SH-SY5Y (cell line): ENCODE measurements around the gene ZBTB1.

Source experiments
- GATA2 ChIP-seq: IDR thresholded peaks from 2 replicates; pipeline ENCODE4 v1.6.1; 2011; ENCODE audit warnings: mild to moderate bottlenecking, low read depth, low read length
- GATA3 ChIP-seq: IDR thresholded peaks from 2 replicates; pipeline ENCODE4 v1.6.1; 2011; ENCODE audit warnings: low read depth, mild to moderate bottlenecking, low read length, moderate library complexity

The ZBTB1 gene

DNA sequence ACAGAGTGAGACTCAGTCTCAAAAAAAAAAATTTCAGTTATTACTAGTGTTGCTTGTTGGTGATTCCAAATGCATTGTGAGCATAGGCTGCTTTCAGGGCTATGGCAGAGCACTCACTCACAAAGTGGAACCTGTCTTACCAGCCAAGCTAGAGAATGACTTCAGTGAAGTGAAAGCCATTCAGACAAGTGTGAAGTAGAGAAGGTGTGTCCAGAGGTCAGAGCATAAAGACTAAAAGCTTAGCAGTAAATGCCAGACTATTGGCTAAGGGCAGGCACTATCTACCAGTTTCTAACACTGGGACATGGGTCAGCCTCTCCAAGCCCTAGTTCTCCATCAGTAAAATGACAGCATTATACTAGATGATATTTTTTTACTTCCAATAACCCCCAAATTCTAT lies 57.9 kb downstream of the ZBTB1 start:
- TF ChIP-seq GATA2 (no peak), GATA3 (no peak)

DNA sequence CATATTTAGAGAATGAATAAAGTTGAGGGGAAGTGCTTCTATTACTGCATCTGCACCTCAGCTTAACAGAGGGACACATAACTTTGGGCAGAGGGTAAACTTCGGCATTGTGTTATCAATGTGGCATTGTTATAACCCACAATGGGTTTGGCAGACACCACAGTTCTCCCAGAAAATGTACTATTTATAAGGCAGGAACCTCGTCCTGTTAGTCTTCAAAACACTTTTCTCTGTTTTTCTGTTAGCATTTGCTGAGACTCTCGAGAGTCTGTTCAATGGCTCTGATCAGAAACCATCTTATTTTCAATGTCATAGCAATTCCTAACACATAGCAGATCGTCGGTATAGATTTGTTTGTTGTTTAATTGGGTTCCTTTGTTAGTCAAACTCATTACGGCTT lies 59.1 kb downstream of the ZBTB1 start:
- TF ChIP-seq GATA2 (no peak), GATA3 (no peak)

DNA sequence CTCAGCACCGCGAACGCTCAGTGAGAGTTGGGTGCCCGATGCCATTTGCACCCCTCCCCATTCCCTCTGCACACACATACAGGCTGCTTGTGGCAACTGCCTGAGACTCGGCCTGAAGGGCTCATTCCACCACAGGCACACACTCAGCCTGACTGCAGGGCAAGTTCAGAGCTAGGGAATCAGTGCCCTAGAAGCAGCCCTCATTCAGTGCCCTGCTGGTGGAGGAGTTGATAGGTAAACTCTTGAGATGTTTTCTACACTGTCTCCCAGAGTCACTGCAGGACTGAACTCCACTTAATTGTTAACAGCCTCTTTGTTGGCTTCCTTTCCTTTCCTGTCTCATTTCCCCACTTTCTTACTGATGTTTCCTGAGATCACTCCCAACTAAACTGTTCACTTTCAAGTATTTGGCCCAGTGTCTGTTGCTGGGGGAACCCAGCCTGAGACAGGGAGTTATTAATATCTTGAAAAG lies 62.1 kb downstream of the ZBTB1 start:
- TF ChIP-seq GATA3 (no peak), GATA2 (no peak)

DNA sequence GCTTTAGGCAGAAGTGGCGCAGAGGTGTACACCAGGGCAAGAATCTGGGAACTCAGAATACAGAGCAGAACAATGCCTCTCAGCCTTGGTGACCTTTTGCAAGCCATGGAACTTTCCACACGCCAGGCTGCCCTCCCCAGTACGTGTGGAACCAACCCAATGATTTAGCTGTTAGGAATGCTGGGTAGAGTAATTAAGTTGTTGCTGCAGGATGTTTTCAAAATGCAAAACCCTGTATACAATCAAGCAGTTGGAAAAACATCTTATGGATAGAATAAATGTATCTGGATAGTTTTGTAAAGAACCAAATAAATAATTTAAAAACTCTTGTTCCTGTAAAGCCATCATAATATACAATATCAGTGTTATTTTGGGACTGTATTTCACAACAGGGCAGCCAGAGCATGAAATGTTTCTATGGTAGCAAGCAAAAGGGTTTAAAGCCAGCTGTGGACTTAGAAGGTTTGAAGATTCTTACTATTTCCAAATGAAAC lies 64.6 kb downstream of the ZBTB1 start:
- no peak for TF ChIP-seq GATA2
- TF ChIP-seq GATA3, result no peak

DNA sequence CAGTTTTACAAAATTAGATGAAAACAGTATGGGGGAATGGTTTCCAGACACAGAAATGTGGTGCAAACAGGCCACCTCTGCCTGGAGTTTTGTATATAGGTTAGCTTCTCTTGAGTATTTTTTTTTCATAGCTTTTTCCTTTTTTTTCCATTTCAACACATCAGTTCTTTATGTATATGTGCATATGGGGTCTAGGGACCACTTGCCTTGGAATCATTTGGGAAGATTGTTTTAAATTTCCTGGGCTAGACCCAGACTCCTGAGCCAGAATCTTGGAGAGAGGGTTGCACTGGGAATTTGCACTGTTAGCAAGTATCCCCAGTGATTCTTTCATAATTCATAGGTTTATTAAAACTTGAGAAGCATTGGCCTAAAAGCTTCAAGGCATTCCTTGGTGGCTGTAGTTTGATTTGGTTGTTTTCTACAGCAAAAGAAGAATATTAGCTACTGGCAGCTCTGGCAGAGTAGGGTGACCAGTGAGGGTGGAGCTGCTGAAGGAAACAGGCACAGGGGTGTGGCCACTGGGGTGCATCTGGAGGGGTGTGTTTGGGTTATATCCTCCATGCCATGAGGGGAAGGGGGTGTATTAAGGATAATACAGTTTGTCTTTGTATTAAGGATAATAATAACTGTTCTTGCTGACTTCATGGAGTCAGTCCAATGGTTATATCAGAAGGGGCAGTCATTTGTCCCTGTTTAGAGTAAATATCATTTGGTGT lies 68.0 kb downstream of the ZBTB1 start:
- TF ChIP-seq GATA2, result no peak
- no peak for TF ChIP-seq GATA3

DNA sequence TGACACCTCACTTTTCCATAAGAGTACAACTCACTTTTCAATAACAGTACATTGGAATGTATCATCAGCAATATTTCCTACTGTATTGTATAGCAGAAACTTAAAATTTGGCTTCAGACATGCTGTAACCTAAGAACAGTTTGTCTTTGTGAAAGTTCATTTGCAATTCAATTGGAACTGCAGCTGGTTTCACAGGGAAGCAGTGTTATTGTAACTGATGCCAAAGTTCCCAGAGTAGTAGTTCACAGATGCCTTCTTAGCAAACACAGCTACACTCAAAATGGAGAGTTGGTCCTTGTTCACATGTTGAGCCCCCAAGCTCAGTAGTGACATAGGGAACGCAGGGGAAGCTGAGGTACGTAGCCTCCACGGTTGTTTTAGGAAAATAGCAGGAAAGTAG lies 68.5 kb downstream of the ZBTB1 start:
- no peak for TF ChIP-seq GATA2
- no peak for TF ChIP-seq GATA3
